HG02973 (cell line): Measurements from ENCODE around the gene FUCA1.
"Not testable (repeated sequence)": the region's sequence is repeated elsewhere in the genome, so short reads cannot be mapped to it uniquely, and the experiment has no call there.

ENCODE experiments used
- ATAC-seq: cut with Tn5 transposase; IDR thresholded peaks from one replicate; pipeline ENCODE4 v1.9.1; 2021; ENCODE audit warnings: moderate library complexity; ENCODE audit not compliant: unreplicated experiment

The FUCA1 gene

DNA sequence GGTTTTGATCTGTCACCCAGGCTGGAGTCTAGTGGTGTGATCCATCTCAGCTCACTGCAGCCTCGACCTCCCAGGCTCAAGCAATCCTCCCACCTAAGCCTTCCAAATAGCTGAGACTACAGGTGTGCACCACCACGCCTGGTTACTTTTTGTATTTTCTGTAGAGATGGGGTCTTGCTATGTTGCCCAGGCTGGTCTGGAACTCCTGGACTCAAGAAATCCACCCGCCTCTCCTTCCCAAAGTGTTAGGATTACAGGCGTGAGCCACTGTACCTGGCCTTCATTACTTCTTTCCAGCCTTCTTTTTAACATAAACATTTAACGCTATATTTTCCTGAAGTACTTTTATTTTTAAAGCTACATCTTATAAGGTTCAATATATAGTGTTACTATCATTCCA, 24.4 kb downstream of the FUCA1 start:
- ATAC-seq: no peak

DNA sequence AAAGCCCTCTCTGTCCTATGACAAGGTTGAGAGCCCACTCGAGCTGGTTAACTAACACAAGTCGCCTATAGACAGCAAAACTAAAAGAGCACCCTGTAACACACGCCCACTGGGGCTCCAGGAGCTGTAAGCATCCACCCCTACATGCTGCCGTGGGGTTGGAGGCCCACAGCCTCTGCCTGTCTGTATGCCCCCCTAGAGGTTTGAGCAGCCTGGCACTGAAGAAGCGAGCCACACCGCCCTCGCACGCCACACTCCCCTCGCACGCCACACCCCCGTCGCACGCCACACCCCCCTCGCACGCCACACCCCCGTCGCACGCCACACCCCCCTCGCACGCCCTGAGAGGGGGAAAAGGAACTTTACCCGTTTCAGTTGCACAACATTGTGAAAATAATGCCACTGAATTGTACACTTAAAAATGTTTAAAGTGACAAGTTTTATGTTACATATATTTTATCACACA, 29.7 kb downstream of the FUCA1 start:
- ATAC-seq: no peak

DNA sequence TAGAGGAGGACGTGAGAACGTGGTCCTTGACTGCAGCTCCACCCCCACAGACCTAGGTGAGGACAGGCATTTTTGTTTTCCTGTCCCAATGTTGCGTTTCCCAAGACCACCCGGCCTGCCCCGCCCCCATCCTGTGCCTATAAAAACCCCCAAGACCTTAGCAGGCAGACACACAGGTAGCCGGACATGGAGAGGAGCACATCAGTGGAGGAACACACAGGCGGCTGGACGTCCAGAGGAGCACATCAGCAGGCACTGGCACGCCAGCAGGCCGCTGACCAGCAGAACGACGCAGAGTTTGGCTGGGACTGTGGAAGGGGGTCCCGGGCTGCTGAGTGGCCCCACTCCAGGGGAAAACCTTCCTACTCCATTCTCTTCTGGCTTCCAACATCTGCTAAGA, 30.2 kb downstream of the FUCA1 start:
- ATAC-seq: no peak

DNA sequence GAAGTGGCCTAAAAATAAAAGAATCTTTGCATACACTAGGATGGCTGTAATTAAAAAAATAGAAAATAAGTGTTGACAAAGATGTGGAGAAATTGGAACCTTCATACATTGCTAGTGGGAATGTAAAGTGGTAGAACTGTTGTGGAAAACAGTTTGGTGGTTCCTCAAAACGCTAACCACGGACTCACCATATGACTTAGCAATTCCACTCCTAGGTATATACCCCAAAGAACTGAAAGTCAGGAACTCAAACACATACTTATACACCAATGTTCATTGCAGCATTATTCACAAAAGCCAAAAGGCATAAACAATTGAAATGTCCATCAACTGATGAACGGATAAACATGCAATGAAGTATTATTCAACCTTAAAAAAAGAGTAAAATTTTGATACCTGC, 32.1 kb downstream of the FUCA1 start:
- no peak for ATAC-seq

DNA sequence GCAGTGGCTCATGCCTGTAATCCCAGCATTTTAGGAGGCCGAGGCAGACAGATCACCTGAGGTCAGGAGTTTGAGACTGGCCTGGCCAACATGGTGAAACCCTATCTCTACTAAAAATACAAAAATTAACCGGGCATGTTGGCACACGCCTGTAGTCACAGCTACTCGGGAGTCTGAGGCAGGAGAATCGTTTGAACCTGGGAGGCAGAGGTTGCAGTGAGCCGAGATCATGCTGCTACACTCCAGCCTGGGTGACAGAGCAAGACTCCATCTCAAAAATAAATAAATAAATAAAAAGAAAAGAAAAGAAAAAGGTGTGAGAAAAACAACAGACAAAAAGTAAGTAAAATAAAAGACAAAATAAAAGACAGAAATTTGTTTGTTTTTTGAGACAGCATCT, 33.9 kb downstream of the FUCA1 start:
- ATAC-seq: not testable (repeated sequence)

DNA sequence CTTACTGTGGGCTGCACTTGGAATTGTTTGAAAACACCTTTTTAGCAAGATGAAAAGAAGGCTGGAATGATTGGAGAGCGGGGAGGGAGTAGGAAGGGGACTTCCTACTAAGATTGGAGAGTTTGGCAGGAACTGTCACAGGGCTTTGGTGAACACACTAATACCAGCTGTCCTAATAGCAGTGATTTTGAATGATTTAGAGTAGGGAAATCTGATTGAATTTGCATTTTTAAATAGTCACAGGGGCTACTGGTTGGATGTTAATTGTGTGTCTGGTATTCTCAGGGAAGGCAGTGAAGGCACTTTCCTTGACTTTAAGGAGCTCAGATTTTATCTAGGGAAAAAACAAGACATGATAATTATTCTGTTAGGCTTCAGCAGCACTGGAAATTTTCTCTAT, 40.4 kb downstream of the FUCA1 start:
- ATAC-seq: no peak

DNA sequence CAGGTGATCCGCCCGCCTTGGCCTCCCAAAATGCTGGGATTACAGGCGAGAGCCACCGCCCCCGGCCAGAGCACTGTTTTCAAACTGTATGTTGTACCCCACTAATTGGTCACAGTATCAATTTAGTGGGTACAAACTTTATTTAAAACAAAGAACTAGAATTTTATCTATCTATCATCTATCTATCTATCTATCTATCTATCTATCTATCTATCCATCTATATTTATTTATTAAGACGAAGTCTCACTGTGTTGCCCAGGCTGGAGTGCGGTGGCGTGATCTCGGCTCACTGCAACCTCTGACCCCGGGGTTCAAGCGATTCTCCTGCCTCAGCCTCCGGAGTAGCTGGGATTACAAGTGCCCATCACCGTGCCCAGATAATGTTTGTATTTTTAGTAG, 41.5 kb downstream of the FUCA1 start:
- not testable (repeated sequence) for ATAC-seq

DNA sequence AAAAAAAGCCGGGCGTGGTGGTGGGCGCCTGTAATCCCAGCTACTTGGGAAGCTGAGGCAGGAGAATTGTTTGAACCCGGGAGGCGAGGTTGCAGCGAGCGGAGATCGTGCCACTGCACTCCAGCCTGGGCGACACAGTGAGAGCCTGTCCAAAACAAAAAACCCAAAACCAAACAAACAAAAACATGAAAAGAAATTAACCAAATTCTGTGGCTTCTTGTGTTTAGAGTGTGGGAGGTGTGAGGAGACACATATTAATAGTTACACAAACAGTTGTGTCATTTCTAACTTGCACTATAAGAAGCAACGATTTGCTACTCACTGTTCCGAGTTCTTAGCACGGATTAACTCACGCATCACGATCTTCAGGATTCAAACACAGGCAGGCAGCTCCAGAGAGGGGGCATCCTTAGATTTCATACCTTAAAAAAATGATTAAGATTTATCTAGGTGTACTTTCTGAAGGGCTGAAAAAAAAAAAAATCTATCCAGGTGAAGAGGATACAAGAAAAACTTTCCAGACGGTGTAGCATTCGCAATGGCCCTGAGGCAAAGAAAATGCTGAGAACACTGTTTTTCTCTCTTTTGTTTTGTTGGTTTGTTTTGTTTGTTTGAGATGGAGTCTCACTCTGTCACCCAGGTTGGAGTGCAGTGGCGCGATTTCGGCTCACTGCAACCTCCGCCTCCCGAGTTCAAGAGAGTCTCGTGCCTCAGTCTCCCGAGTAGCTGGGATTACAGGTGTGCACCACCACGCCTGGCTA, 42.1 kb downstream of the FUCA1 start:
- peak; percentile 44 for ATAC-seq

DNA sequence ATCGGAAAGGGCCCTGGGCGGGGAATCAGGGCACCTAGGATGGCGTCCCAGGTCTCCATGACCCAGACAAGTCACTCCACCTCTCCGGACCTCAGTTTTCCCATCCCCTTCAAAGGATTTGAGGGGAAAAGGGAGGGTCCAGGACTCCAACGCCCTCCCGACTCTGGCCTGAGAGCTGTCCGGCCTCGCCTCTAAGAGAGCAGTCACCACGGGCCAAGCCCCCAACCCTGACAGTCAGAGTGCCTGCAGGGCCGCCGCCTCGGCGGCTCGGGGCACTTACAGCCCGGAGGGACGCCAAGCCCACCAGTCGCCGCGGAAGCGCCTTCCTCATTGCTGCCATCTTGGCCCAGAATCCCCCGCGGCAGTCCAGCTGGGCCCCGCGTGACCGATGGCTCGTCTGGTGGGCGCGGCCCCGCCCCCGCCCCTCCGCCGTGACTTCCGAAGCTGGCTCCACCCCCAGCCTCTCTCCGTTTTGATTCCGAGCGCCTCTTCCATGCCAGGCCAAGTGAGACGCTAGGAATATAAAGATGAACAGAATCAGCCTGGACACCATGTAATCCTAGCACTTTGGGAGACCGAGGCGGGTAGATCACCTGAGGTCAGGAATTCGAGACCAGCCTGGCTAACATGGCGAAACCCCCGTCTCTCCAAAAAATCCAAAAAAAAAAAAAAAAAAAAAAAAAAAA, 42.9 kb downstream of the FUCA1 start, which contains the start of gene HMGCL:
HMGCL (minus strand) TSS at position 354 of the 686 bp plus-strand sequence; CDS start at position 340, 14 bp downstream.
- ATAC-seq: peak; percentile 69

DNA sequence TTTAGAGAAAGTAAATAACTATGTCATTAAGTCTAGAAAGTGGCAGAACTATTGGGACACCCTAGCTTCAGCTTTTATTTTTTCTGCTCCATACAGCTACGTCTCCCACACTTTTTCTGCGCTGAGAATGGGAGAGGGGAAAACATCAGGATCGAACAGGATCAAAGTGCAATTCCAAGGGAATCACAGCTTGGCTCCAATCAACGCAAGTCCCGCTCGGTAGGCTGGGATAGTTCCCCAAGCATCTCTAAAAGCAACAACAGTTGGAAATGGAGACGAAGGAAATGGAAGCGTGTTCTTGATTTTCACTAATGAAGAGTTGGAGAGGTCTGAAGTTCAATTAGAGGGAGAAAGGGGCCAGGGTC, 43.4 kb downstream of the FUCA1 start:
- ATAC-seq: peak; percentile 11

DNA sequence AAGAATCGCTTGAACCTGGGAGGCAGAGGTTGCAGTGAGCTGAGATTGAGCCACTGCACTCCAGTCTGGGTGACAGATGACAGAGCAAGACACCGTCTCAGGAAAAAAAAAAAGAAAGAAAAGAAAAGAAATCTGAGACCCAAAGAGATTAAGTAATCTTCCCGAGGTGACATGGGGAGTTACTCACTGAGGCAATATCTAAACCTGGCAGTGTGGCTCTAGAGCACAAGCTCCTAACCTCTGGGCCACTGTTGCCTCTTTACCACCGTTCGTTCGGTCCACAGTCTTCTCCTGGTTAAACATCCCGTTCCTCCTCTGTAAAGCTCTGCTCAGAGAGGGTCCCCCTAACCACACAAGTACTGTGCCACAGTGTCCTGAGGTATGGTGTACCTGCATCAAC, 44.3 kb downstream of the FUCA1 start:
- no peak for ATAC-seq

DNA sequence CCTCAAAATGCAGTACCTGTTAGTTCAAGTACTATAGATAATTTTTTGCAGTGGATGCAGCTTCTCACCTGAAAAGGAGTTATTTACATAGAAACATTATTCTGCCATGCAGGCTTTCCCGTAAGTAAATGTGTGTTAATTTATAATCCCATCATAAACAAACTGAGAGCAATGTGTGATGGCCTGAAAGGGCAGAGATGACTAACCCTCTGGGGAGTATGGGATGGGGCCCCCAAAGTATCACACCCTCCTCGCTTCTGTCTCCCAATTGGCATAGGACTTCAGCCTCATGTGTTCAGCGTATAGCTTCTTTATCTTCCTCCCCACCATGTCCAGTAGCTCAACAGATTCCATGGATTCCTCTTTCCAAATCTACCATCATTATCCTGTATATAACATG, 50.5 kb downstream of the FUCA1 start:
- no peak for ATAC-seq

DNA sequence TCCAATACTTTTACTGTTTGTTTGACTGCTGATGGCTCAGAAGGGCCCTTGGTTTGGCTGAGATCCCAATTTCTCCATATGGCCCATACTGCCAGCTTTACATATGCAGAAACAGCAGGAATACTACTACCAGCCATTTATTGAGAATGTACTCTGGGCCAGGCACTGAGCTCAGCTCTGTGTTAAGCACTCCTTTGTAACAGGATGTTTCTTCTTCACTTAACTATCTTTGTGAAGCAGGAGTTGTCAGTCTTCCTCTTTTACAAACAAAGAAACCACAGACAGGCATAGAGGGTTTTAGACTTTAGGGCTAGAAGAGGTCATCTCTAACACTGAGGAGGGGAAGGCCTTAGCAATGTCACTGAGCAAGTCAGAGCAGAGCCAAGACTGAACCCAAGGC, 51.2 kb downstream of the FUCA1 start:
- ATAC-seq: no peak

DNA sequence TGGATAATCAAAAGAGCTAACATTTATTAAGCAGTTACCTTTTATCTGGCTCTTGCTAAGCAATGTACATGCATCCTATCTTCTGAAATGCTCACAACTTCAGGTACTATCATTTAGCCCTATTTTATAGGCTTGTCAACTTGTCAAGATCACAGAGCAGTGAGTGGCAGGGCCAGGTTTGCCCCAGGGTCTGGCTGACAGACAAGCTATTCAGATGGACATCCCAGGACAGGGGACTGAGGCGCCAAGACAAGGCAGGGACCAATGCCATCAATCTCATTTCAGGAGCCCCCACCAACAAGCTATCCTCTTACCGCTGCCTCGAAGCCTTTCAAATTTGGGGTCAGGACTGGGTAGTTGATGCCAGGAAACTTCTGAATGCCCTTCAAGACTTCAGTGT, 51.7 kb downstream of the FUCA1 start:
- no peak for ATAC-seq

DNA sequence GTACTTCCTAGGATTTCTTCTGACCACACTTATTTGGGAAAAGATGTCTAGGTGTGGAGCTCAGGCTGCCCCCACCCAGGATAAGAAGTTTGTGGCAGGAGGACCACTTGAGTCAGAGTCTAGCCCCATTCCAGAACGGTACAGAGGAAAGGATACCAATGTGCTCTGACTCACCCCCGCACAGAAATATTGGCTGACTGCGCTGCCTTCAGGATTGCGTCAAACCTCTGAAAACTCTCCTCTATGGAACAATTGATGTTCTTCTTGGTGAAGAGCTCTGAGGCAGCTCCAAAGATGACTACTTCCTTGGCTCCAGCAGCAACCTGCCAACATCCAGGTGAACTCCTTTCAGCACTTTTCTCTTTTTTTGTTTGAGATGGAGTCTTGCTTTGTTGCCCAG, 54.1 kb downstream of the FUCA1 start:
- no peak for ATAC-seq

DNA sequence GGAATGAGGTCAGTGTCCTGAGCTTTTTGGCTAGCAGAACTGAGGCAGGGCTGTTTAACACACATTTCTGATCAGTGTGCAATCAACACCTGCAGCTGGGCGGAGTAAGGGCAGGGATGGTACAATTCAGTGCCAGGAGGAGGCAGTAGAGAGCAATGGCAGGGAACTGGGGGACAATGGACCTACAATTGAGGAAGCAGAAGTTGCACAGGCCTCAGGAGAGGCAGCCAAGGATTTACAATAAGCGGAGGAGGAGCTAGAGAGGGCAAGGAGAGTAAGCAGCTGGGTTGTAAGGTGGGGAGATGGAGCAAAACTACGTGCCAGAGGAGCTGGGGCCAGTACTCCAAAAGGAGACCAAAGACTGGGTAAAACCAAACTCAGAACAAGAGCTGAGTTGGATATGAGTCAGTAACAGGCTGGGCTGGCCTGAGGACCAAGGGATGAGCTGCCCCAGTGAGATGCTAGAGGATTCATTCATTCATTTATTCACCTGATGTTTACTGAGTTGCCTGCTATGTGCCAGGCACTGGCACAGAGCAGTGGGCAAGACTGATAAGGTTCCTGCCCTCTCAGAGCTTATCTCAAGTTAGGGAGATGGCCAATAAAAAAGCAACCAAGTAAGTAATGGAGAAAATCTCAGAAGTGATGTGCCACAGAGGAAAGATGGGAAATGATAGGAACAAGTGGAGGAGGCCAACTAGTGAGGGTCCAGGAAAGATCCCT, 57.1 kb downstream of the FUCA1 start:
- ATAC-seq: peak; percentile 44

DNA sequence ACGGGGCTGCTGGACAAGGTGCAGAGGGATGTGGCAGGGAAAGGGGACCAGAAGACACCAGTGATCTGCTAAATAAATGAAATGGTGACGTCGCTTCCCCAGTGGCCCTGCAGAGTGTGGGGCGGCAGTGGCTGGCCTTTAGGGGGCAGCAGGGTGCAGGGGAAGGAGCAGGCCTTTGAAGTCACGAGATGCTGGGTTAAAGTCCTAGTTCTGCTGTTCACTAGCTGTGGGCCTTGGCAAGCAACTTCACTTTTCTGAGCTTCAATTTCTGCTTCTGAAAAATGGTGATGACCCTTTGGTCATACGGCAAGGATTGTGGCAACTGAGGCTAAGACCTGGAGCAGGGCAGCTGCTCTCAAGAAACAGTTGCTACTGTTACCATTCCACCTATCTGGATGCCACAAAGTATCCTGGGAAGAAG, 58.3 kb downstream of the FUCA1 start:
- peak; percentile 48 for ATAC-seq

DNA sequence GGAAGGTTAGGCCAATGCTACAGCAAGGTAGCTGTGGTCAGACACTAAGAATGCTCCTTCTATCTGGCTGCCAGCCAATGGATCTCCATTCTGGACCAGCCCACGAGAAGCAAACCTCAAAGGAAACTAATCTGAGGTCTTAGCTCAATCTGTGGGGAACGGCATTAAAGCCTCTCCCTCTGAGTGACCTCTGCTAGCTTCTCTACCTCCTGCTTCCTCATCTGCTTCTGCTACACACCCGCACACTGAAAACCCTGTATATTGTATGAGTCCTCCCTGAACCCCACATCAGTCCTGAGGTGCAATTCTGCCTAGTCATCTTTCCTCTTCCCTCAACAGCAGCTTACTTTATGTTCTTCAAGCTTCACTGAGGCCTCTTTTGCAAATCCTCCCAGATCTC, 60.6 kb downstream of the FUCA1 start:
- no peak for ATAC-seq

DNA sequence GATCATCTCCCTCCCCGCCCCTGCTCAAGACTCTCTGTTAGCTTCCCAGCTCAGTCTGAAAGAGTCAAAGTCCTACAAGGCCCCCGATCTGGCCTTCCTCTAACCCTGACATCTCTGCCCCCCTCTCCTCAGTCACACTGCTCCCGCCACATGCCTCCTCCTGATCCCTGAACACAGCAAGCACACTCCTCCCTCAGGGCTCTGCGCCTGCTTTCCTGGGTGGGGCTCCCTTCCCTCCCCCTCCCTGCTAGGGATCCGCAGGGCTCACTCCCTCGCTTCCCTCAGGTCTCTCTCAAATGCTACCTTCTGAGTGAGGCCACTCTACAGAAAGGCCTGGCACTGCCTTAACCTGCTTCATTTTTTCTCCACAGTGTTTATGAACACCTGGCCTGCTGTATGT, 61.8 kb downstream of the FUCA1 start:
- ATAC-seq: no peak

DNA sequence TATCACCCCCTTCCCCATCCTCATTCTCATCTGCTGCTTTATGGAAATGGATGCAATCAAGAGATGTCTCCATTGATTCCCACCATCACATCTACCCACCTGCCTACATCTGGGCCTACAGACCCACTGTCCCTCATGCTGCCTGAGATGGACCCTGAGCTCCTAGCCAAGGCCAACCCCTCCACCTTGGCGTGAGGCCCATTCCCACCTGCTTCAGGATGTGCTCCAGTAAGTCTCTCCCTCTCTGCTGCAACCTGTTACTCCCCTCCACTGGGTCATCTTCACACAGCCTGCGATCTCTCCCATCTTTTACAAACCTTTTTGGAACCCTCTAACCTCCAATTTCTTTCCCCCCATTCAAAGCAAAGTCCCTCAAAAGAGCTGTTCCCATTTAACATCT, 63.1 kb downstream of the FUCA1 start:
- no peak for ATAC-seq

DNA sequence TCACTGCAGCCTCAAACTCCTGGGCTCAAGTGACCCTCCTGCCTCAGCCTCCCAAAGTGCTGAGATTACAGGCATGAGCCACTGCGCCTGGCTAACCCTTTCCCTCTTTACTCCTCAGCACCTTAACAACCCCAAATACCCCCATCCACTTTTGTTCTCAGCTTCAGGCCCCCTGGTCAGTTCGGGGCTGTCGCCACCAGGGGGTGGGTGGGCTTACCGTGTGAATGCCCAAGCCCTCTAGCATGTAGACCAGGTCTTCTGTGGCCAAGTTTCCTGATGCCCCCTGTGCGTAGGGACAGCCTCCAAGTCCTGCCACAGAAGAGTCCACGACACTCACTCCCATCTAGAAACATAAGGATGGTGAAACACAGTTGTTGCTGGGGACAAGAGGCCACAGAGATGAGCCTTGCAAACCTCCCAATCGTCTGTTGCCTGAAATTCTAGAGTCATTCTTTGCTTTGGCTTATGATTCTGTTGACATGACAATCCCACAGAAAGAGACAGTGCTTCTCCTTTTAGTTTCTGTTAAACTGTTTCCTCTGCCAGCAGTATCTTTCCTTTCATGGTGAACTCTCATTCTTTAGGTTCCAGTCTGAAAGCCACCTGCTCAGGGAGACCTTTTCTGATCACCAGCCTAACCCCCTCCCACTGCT, 63.8 kb downstream of the FUCA1 start:
- ATAC-seq: no peak
